WERI-Rb-1 (cell line): Measurements from ENCODE around the gene SLC16A7.

ENCODE experiments used
- DNase-seq: peaks from one replicate; pipeline ENCODE4 v3.0.0-alpha.2; 2020
- H3K27ac ChIP-seq: fragments of 250-450 bp; sonication (Bioruptor Pico); 2 replicates; pipeline ENCODE4 v1.5.1; 2020; ENCODE audit warnings: mild to moderate bottlenecking, moderate library complexity
- H3K27me3 ChIP-seq: fragments of 250-450 bp; sonication (Bioruptor Pico); 2 replicates; pipeline ENCODE4 v1.5.1; 2021; ENCODE audit warnings: mild to moderate bottlenecking, low read depth, moderate library complexity; ENCODE audit not compliant: insufficient read depth, severe bottlenecking
- H3K36me3 ChIP-seq: fragments of 250-450 bp; sonication (Bioruptor Pico); 2 replicates; pipeline ENCODE4 v1.5.1; 2020; ENCODE audit warnings: mild to moderate bottlenecking, moderate library complexity
- H3K4me3 ChIP-seq: 2 replicates; pipeline ENCODE4 v1.5.1; 2011; ENCODE audit warnings: low read depth, mild to moderate bottlenecking, control low read depth, low read length
- H3K9me3 ChIP-seq: fragments of 250-450 bp; sonication (Bioruptor Pico); 2 replicates; pipeline ENCODE4 v1.5.1; 2021; ENCODE audit warnings: mild to moderate bottlenecking, moderate library complexity; ENCODE audit not compliant: severe bottlenecking
- TF ChIP-seq, protein P1 (sequence below): IDR thresholded peaks from 2 replicates; pipeline ENCODE4 v1.5.1; 2011; ENCODE audit warnings: low read depth, mild to moderate bottlenecking, control low read depth, inconsistent platforms, low read length

Gene SLC16A7

DNA sequence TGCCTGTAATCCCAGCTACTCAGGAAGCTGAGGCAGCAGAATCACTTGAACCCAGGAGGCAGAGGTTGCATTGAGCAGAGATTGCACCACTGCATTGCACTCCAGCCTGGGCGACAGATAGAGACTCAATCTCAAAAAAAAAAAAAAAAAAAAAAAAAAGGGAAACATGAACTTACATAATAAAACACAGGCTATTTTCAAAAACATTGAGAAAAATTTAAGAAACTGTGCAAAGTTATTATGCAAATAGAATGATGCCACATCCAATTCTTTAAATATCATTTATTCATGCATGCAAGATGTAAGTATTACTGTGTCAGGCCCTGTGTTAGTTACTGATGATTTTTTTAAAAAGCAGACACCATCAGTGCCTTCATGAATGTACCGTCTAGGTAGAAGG lies 20.0 kb upstream of the SLC16A7 start:
- TF ChIP-seq, protein P1, sequence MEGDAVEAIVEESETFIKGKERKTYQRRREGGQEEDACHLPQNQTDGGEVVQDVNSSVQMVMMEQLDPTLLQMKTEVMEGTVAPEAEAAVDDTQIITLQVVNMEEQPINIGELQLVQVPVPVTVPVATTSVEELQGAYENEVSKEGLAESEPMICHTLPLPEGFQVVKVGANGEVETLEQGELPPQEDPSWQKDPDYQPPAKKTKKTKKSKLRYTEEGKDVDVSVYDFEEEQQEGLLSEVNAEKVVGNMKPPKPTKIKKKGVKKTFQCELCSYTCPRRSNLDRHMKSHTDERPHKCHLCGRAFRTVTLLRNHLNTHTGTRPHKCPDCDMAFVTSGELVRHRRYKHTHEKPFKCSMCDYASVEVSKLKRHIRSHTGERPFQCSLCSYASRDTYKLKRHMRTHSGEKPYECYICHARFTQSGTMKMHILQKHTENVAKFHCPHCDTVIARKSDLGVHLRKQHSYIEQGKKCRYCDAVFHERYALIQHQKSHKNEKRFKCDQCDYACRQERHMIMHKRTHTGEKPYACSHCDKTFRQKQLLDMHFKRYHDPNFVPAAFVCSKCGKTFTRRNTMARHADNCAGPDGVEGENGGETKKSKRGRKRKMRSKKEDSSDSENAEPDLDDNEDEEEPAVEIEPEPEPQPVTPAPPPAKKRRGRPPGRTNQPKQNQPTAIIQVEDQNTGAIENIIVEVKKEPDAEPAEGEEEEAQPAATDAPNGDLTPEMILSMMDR: no peak
- no peaks in the 10 kb centered on the region for H3K36me3 ChIP-seq
- no peak overlapping the region for H3K27ac ChIP-seq
- H3K4me3 ChIP-seq: no peak overlapping the region
- H3K9me3 ChIP-seq: no peaks in the 10 kb centered on the region
- no peak for DNase-seq
- no peaks in the 10 kb centered on the region for H3K27me3 ChIP-seq

DNA sequence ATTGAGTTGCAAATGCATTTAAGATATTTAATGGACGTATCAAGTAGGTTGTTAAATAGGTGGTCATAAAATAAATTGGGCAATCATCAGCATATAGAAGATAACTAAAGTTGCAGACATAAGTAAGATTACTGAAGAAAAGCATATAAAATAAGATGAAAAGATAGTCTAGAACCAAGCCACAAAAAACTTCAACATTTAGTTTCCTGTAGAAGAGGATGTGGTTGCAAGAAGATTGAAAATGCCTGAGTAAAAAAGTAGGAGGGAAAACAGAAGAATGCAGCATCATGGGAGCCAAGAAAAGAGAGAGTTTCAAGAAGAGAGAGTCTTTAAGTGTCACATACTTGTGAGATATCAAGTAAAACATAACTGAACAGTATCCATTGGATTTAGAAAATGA lies 17.6 kb upstream of the SLC16A7 start:
- TF ChIP-seq, protein P1: no peak
- no peak overlapping the region for H3K4me3 ChIP-seq
- no peaks in the 10 kb centered on the region for H3K36me3 ChIP-seq
- no peaks in the 10 kb centered on the region for H3K27me3 ChIP-seq
- no peaks in the 10 kb centered on the region for H3K9me3 ChIP-seq
- DNase-seq: no peak
- H3K27ac ChIP-seq: no peak overlapping the region

DNA sequence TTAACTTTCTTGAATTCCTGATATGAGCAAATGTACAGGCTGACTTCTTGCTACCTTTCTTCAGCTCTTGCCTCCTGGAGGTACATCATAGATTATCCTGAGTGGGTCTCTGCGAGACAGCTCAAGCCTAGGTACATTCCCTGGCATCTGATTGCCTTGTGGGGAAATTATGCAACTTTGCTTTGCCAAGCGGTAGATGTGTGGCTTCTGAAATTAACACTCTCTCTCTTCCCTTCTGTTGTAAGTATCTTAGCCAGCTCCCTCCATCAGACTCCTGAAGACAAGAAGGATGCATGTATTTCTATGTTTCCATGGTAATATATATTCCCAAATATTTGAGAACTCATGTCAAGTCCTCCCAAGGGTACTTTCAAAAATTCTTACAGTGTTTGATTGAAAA lies 16.2 kb upstream of the SLC16A7 start:
- no peaks in the 10 kb centered on the region for H3K36me3 ChIP-seq
- TF ChIP-seq, protein P1: no peak
- H3K9me3 ChIP-seq: no peaks in the 10 kb centered on the region
- no peak overlapping the region for H3K4me3 ChIP-seq
- H3K27me3 ChIP-seq: no peaks in the 10 kb centered on the region
- no peak overlapping the region for H3K27ac ChIP-seq
- DNase-seq: no peak

DNA sequence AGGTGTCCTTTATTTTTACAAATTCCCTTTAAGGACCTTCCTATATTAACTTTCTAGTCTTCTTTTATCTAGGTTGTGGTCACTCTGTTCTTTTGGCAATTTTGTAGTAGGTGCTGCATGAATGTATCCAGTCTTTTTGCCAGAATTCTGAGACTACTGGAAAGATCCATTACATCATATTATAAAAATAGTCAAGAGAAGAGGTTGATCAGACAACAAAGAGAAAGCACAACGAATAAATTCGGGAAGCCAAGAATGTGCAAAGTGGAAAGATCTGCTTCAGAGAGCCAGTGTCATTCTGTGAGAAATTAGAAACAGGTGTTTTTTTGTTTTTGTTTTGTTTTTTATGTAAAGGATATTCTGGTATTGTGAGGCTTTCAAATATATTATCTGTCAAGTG lies 15.8 kb upstream of the SLC16A7 start:
- Histone ChIP-seq H3K4me3 (no peak overlapping the region), H3K36me3 (no peaks in the 10 kb centered on the region), H3K27ac (no peak overlapping the region), H3K9me3 (no peaks in the 10 kb centered on the region), H3K27me3 (no peaks in the 10 kb centered on the region)
- TF ChIP-seq, protein P1: no peak
- DNase-seq: no peak

DNA sequence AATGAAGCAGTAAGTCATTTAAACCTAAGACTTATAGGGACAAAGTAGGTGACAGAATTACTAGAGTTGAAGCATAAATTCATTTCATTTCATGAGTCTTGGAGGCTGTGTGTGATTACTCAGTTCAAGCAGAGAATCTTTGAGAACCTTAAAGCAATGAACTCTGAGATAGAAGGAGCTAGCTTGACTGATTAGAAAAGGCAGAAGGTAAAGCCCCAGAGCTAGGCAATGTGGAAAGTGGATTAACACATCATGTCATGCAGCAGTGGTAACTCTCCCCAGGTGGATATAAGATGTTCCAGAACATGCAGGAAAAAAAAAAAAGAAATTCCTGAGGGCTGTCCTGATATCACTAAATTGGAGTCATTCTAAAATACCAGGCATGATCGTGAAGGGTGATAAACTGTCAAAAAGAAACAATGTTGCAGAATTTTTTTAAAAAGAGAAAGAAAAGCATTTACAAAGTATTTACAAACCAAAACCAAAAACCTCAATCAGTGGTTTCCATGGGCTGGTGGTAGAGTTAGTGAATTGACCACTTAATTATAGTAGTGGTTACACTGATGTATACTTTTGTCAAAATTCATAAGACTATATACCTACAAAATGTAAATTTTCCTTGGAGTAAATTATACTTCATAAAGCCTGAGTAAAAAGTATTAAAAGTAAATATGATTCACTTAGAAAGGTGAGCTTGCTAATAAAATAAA lies 12.7 kb upstream of the SLC16A7 start:
- no peak for DNase-seq
- Histone ChIP-seq H3K36me3 (no peaks in the 10 kb centered on the region), H3K27ac (no peak overlapping the region), H3K9me3 (no peaks in the 10 kb centered on the region), H3K27me3 (no peaks in the 10 kb centered on the region), H3K4me3 (no peak overlapping the region)
- TF ChIP-seq, protein P1: no peak

DNA sequence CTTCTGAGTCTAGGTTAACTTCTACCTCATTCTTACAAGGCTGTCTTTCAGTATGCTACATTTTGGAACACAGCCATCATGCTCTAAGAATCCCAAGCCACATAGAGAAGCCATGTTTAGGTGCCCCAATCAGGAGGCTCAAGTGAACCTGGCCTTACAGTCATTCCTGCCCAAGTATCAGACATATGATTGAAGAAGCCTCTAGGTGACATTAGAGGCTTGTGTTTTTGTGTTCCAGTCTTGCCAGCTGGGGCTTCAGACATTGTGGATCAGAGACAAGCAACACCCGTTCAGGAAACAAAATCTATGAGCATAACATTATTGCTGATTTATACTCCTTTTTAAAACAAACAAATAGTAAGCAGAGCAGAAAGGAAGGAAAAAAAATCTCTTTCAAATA lies 8.1 kb upstream of the SLC16A7 start:
- no peaks in the 10 kb centered on the region for H3K36me3 ChIP-seq
- no peak overlapping the region for H3K4me3 ChIP-seq
- DNase-seq: no peak
- no peak overlapping the region for H3K27ac ChIP-seq
- H3K9me3 ChIP-seq: no peaks in the 10 kb centered on the region
- TF ChIP-seq, protein P1: no peak
- no peaks in the 10 kb centered on the region for H3K27me3 ChIP-seq
